LNCaP clone FGC (cell line): ENCODE data around the gene SKIC8.

ENCODE experiments used
- DNase-seq: peaks from one replicate; pipeline ENCODE4 v3.0.0-alpha.2; 2011; ENCODE audit warnings: low read depth
- H3K4me3 ChIP-seq: 2 replicates; pipeline ENCODE4 v1.5.1; 2011; ENCODE audit warnings: mild to moderate bottlenecking, low read depth, low read length, control low read depth
- TF ChIP-seq, protein P1 (sequence below): IDR thresholded peaks from 2 replicates; pipeline ENCODE4 v1.5.1; 2012; ENCODE audit warnings: mild to moderate bottlenecking; ENCODE audit not compliant: control insufficient read depth, insufficient read depth; ENCODE audit errors: extremely low read depth

The SKIC8 gene

DNA sequence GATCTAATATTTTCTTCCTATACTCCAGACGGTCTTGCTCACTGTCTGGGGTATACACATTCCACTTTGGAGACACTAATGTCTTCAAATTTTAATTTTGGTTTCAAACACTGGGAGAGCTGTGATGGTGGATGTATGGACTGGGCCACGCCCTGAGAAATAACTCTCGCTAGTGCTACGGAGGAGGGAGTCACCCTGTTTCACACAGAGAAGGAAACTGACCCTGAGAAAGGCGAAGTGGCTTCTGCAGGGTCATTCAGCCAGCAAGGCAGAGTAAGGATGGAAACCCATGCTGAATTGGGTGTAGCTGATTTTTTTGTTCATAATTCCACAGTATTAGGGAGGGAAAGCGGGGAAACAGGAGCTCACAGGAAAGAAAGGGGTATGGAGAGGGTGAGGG lies 8.6 kb upstream of the SKIC8 start:
- no peak for DNase-seq
- no peak overlapping the region for H3K4me3 ChIP-seq
- TF ChIP-seq, protein P1, sequence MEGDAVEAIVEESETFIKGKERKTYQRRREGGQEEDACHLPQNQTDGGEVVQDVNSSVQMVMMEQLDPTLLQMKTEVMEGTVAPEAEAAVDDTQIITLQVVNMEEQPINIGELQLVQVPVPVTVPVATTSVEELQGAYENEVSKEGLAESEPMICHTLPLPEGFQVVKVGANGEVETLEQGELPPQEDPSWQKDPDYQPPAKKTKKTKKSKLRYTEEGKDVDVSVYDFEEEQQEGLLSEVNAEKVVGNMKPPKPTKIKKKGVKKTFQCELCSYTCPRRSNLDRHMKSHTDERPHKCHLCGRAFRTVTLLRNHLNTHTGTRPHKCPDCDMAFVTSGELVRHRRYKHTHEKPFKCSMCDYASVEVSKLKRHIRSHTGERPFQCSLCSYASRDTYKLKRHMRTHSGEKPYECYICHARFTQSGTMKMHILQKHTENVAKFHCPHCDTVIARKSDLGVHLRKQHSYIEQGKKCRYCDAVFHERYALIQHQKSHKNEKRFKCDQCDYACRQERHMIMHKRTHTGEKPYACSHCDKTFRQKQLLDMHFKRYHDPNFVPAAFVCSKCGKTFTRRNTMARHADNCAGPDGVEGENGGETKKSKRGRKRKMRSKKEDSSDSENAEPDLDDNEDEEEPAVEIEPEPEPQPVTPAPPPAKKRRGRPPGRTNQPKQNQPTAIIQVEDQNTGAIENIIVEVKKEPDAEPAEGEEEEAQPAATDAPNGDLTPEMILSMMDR, result no peak

DNA sequence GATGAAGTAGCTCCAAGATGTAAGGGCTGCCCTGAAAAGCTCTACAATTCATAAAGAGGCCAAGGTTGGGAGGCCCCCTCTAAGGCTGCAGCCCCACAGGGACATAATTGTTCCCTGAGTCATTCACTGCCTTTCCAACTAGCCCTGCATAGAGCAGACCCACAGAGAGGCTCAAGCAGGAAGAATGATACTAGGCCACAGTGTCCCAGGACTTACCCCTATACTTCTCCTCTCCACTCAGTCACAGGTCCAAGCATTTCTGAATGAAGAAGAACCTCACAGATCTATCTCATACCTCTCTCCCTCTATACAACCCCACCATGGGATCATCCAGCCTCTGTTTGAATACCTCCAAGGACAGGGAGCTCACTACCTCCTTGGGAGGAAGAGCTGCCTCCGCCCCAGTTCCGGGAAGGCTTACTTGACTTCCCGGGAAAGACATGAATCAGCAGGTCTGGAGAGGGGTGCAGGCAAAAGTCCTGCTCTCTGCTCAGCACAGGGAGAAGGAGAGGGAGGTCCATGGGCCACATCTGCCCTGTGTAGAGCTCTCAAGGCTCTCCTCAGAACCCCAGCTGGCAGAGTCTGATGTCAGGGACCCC lies 6.9 kb upstream of the SKIC8 start:
- TF ChIP-seq, protein P1, result no peak
- no peak for DNase-seq
- no peak overlapping the region for H3K4me3 ChIP-seq

DNA sequence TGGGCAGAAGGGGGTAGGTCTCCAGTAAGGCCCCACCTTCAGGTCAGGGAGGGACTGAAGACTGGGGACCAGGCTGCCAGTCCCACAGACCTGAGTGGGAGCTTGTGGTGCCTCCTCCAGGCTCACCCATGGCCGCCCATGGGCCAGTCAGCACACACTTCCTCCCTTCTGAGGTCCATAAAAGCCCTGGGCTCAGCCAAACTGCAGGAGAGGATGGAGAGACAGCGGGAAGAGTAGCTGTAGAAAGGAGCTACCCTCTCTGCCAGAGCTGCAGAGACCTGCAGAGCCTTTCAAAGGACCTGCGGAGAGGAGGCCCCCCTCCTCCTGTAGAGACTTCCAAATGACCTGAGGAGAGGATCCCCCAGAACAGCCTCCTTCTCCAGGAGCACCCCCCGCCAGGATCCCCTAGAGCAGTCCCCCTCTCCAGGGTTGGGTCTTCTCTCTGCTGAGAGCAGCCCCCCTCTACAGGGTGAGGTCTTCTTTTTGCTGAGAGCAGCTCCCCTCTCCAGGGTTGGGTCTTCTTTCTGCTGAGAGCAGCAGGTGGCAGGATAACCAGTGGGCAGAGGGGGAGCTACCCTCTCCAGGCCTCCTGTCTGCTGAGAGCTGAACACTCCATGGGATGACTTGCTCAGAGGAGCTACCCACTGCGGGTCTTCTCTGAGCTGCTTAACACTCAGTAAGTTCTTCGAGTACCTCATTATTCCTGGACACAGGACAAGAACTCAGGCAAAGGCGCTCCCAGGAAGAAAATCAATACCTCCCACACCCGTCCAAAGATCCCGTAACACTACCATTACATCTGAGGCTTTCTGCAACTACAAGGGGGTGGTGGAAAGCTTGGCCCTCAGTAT lies 5.0 kb upstream of the SKIC8 start:
- no peak for DNase-seq
- H3K4me3 ChIP-seq, result no peak overlapping the region
- TF ChIP-seq, protein P1, result no peak

DNA sequence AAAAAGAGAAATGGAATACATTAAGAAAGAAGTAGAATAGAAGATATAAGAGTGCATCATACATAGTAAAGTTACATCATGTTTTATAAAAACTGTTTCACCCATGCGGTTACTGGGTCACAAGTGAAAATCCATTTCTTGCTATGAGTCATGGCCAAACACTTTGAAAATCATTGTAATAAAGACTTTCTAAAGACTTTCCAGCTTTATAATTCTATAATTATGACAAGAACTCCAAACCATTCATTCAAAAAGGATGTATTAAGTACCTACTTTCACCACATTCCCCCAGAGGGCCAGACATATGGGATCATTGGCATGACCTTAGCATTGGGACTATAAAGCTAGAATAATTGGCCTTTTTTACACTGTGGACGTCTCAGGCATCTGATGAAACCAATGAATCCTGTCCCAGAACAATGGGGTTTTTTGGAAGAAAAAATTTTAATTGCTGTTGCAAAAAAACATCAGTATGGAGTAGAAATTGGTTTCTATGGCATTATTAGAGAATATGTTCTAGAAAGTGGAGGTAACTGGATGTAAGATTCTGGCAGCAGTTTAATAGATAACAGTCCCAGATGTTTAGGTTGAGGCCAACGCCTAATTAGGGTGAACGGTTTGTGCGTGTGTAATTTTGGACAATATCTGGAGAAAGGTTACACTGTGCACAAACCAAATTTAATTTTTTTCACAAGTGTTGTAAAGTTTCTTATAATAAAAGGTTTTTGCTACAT lies 3.3 kb upstream of the SKIC8 start:
- no peak for DNase-seq
- TF ChIP-seq, protein P1, result no peak
- H3K4me3 ChIP-seq, result no peak overlapping the region

DNA sequence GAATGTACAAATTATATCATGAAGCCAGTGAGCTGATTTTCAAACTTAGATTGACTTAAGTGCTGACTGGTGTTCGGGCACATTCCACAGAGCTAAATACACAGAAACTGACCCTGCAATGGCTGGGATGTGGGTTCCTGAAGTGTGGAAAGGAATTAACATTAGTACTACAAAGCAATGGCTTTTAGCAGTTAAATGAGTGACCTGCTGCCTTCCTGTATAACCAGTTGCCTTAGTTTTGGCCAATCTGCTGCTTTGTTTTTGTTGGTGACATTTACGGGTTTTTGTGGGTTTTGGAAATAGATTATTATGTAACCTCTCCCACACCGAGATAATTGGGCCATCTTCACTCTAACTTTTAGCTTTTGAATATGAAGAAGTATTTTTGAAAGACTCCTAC lies 2.4 kb upstream of the SKIC8 start:
- DNase-seq, result no peak
- TF ChIP-seq, protein P1, result no peak
- H3K4me3 ChIP-seq, result no peak overlapping the region

DNA sequence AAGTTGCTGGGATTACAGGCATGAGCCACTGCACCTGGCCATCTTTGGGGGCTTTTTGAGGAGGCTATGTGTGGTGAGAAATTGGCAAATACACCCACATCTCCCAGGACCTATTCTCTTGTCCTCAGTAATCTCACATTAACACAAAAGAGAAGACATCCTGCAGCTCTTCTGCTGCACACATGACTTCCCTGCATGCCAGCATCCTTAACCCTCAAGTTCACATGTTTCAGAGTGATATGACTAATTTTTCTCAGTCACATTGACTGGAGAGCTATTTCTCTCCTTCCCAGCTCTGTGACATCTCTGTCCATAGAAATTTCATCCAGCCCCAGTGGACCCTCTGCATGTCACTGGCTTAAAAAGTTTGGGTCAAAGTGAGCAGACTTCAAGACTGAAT lies 1.9 kb upstream of the SKIC8 start:
- no peak overlapping the region for H3K4me3 ChIP-seq
- no peak for DNase-seq
- TF ChIP-seq, protein P1, result no peak
